HG03520 (cell line): ENCODE data around the gene RFPL1.

Source experiments
- ATAC-seq: cut with Tn5 transposase; IDR thresholded peaks from one replicate; pipeline ENCODE4 v1.9.1; 2021; ENCODE audit warnings: mild to moderate bottlenecking, moderate library complexity; ENCODE audit not compliant: unreplicated experiment

The RFPL1 gene

GRCh38 chr22:29442976-29443375, 4.6 kb downstream of the RFPL1 start:
- no peak for ATAC-seq

- ATAC-seq = no peak
These were observed 5.1 kb downstream of the RFPL1 start for GRCh38 chr22:29443452-29443851.

- no peak for ATAC-seq
These were observed 5.7 kb downstream of the RFPL1 start for GRCh38 chr22:29443861-29444792.

- ATAC-seq = no peak
These were observed 7.1 kb downstream of the RFPL1 start for GRCh38 chr22:29445508-29445907.

GRCh38 chr22:29447906-29448305, 9.5 kb downstream of the RFPL1 start:
- no peak for ATAC-seq

- no peak for ATAC-seq
These were observed 11.0 kb downstream of the RFPL1 start for GRCh38 chr22:29449296-29449875.

- ATAC-seq = no peak
These were observed 11.8 kb downstream of the RFPL1 start for GRCh38 chr22:29450222-29450621.

- no peak for ATAC-seq
These were observed 13.5 kb downstream of the RFPL1 start for GRCh38 chr22:29451863-29452262.

- no peak for ATAC-seq
These were observed 15.9 kb downstream of the RFPL1 start for GRCh38 chr22:29454276-29454675.

GRCh38 chr22:29456211-29456671, 17.9 kb downstream of the RFPL1 start:
- ATAC-seq = no peak

- no peak for ATAC-seq
These were observed 19.3 kb downstream of the RFPL1 start for GRCh38 chr22:29457730-29458129.

- ATAC-seq = no peak
These were observed 20.2 kb downstream of the RFPL1 start for GRCh38 chr22:29458551-29458950.

- ATAC-seq = no peak
These were observed 21.4 kb downstream of the RFPL1 start for GRCh38 chr22:29459773-29460172.

GRCh38 chr22:29461263-29461662, 22.9 kb downstream of the RFPL1 start:
- ATAC-seq = no peak

- no peak for ATAC-seq
These were observed 25.2 kb downstream of the RFPL1 start for GRCh38 chr22:29463629-29464028.

- ATAC-seq = no peak
These were observed 26.2 kb downstream of the RFPL1 start for GRCh38 chr22:29464581-29464980.

GRCh38 chr22:29469755-29470154, 31.4 kb downstream of the RFPL1 start:
- no peak for ATAC-seq

GRCh38 chr22:29470159-29470855, 31.9 kb downstream of the RFPL1 start:
- ATAC-seq = no peak

- ATAC-seq = no peak
These were observed 34.6 kb downstream of the RFPL1 start for GRCh38 chr22:29473001-29473400.

- no peak for ATAC-seq
These were observed 37.2 kb downstream of the RFPL1 start for GRCh38 chr22:29475550-29475949.

GRCh38 chr22:29476116-29476515, 37.7 kb downstream of the RFPL1 start:
- ATAC-seq = no peak
